ENCODE results near the gene PADI4.

PADI4 gene

GRCh38 chr1:17264470-17264869, 43.5 kb upstream of the PADI4 start:
- H3K4me3 ChIP-seq (ENCODE audit: low read depth, low read length): no peak overlapping the region
- no peak for TF ChIP-seq CTCF (IDR thresholded peaks at IDR 0.05; ENCODE audit: low read depth, low read length)
- H3K9me3 ChIP-seq: no peaks in the 10 kb centered on the region
- H3K36me3 ChIP-seq: no peaks in the 10 kb centered on the region
- no peaks in the 10 kb centered on the region for H3K4me1 ChIP-seq
- no peak for DNase-seq
- no peaks in the 10 kb centered on the region for H3K27me3 ChIP-seq

- no peaks in the 10 kb centered on the region for H3K4me1 ChIP-seq
- DNase-seq: no peak
These were observed 42.8 kb upstream of the PADI4 start for GRCh38 chr1:17265162-17265561.

GRCh38 chr1:17265950-17266349, 42.0 kb upstream of the PADI4 start:
- no peak for TF ChIP-seq CTCF (IDR thresholded peaks at IDR 0.05; ENCODE audit: low read depth, low read length)
- Histone ChIP-seq H3K36me3 (no peaks in the 10 kb centered on the region), H3K4me3 (ENCODE audit: low read depth, low read length) (no peak overlapping the region), H3K9me3 (no peaks in the 10 kb centered on the region), H3K27me3 (no peaks in the 10 kb centered on the region), H3K4me1 (no peaks in the 10 kb centered on the region)
- no peak for DNase-seq

More at GRCh38 chr1:17265162-17265561, 42.8 kb upstream of the PADI4 start:
- Histone ChIP-seq H3K9me3 (no peaks in the 10 kb centered on the region), H3K27me3 (no peaks in the 10 kb centered on the region), H3K4me3 (ENCODE audit: low read depth, low read length) (no peak overlapping the region), H3K36me3 (no peaks in the 10 kb centered on the region)
- no peak for TF ChIP-seq CTCF (IDR thresholded peaks at IDR 0.05; ENCODE audit: low read depth, low read length)

GRCh38 chr1:17270891-17271765, 36.9 kb upstream of the PADI4 start:
- H3K4me1 ChIP-seq: no peaks in the 10 kb centered on the region
- no peak overlapping the region for H3K4me3 ChIP-seq (ENCODE audit: low read depth, low read length)
- H3K36me3 ChIP-seq: no peaks in the 10 kb centered on the region
- H3K9me3 ChIP-seq: no peaks in the 10 kb centered on the region
- no peak for TF ChIP-seq CTCF (IDR thresholded peaks at IDR 0.05; ENCODE audit: low read depth, low read length)
- H3K27me3 ChIP-seq: no peaks in the 10 kb centered on the region
- DNase-seq: no peak

GRCh38 chr1:17272066-17272465, 35.9 kb upstream of the PADI4 start:
- Histone ChIP-seq H3K27me3 (no peaks in the 10 kb centered on the region), H3K4me3 (ENCODE audit: low read depth, low read length) (no peak overlapping the region), H3K9me3 (no peaks in the 10 kb centered on the region), H3K36me3 (no peaks in the 10 kb centered on the region), H3K4me1 (no peaks in the 10 kb centered on the region)
- TF ChIP-seq CTCF (IDR thresholded peaks at IDR 0.05; ENCODE audit: low read depth, low read length): no peak
- no peak for DNase-seq

- Histone ChIP-seq H3K36me3 (no peaks in the 10 kb centered on the region), H3K4me3 (ENCODE audit: low read depth, low read length) (no peak overlapping the region), H3K4me1 (no peaks in the 10 kb centered on the region), H3K9me3 (no peaks in the 10 kb centered on the region), H3K27me3 (no peaks in the 10 kb centered on the region)
- no peak for TF ChIP-seq CTCF (IDR thresholded peaks at IDR 0.05; ENCODE audit: low read depth, low read length)
- DNase-seq: no peak
These were observed 35.4 kb upstream of the PADI4 start for GRCh38 chr1:17272646-17273045.
